Spinal cord (tissue), 10 donors: ENCODE measurements around the gene ELF2. TPM values are rescaled to one million over a fixed set of nuclear protein-coding genes. Genes with fewer than 3 reads are reported as not detected.
A peak's percentile ranks its signal among the peaks of the same experiment; 100 is the strongest.
"Not testable (repeated sequence)": the region's sequence is repeated elsewhere in the genome, so short reads cannot be mapped to it uniquely, and the experiment has no call there.

Source experiments
- DNase-seq, 6 donors: peaks; one replicate each; pipeline versions ENCODE4 v3.0.0 to v3.0.0-alpha.2; 2013 to 2015; ENCODE audit warnings: low spot score in 6 of 6, low read depth in 4 of 6
- H3K27ac ChIP-seq: one replicate; pipeline ENCODE4 v1.5.1; 2013; ENCODE audit warnings: low read depth, low read length, control low read depth
- H3K27me3 ChIP-seq: one replicate; pipeline ENCODE4 v1.6.1; 2013; ENCODE audit warnings: low read length; ENCODE audit not compliant: control insufficient read depth, insufficient read depth
- H3K36me3 ChIP-seq: one replicate; pipeline ENCODE4 v1.6.1; 2013; ENCODE audit warnings: low read length; ENCODE audit not compliant: control insufficient read depth, insufficient read depth
- H3K4me1 ChIP-seq: one replicate; pipeline ENCODE4 v1.6.1; 2013; ENCODE audit warnings: low read length; ENCODE audit not compliant: control insufficient read depth, insufficient read depth
- H3K4me3 ChIP-seq: one replicate; pipeline ENCODE4 v1.5.1; 2013; ENCODE audit warnings: low read depth, low read length, control low read depth
- H3K9me3 ChIP-seq: one replicate; pipeline ENCODE4 v1.6.1; 2013; ENCODE audit warnings: low read length; ENCODE audit not compliant: control insufficient read depth, insufficient read depth
- WGBS: methylation state at CpG from one replicate; pipeline ENCODE4 v1.1.5; 2013; ENCODE audit warnings: missing lambda C conversion rate; ENCODE audit not compliant: insufficient coverage; 5-methylcytosine and 5-hydroxymethylcytosine counted together
- polyA plus RNA-seq, 2 donors: library from polyadenylated mRNA; unstranded; fragments of 120-200 nt; gene quantifications; one replicate each; pipeline ENCODE4 v1.2.1, GENCODE V29; 2013; ENCODE audit not compliant: insufficient read length in 2 of 2
- total RNA-seq, 2 donors: library from RNA; depleted of rRNA in 1 of 2; stranded (reverse); fragments of 120-200 nt in 1 of 2; fragments of >200 nt in 1 of 2; gene quantifications; one replicate each; pipeline versions ENCODE4 v1.2.3 to v1.2.4, GENCODE V29; 2013 to 2014
- donor health status: healthy.

ELF2 gene
- total and polyA plus RNA-seq, 4 donors: 36.2 to 72.8 (median 57.0) TPM

GRCh38 chr4:139129206-139129605 lies 47.8 kb downstream of the ELF2 start:
- Histone ChIP-seq H3K36me3 (peaks cover 2% of the 10 kb centered on the region), H3K27ac (no peak overlapping the region), H3K4me3 (no peak overlapping the region), H3K9me3 (no peaks in the 10 kb centered on the region), H3K4me1 (no peaks in the 10 kb centered on the region), H3K27me3 (no peaks in the 10 kb centered on the region)
- WGBS: 94% methylated on average over 3 of the region's 3 CpGs
- DNase-seq: no peak

GRCh38 chr4:139126898-139127297 lies 50.1 kb downstream of the ELF2 start:
- no peaks in the 10 kb centered on the region for H3K9me3 ChIP-seq
- no peaks in the 10 kb centered on the region for H3K27me3 ChIP-seq
- no peak overlapping the region for H3K27ac ChIP-seq
- no peaks in the 10 kb centered on the region for H3K36me3 ChIP-seq
- no peaks in the 10 kb centered on the region for H3K4me1 ChIP-seq
- DNase-seq: no peak
- no peak overlapping the region for H3K4me3 ChIP-seq
- 89% methylated on average over 3 of the region's 3 CpGs for WGBS

- Histone ChIP-seq H3K27me3 (no peaks in the 10 kb centered on the region), H3K4me1 (no peaks in the 10 kb centered on the region), H3K36me3 (no peaks in the 10 kb centered on the region), H3K4me3 (no peak overlapping the region), H3K9me3 (no peaks in the 10 kb centered on the region), H3K27ac (no peak overlapping the region)
- DNase-seq: no peak
- no CpG with 5 or more reads among the region's 2 CpGs for WGBS
Observed at GRCh38 chr4:139123910-139124309, 53.1 kb downstream of the ELF2 start.

GRCh38 chr4:139118365-139118764 lies 58.7 kb downstream of the ELF2 start:
- Histone ChIP-seq H3K9me3 (no peaks in the 10 kb centered on the region), H3K4me3 (no peak overlapping the region), H3K27me3 (no peaks in the 10 kb centered on the region), H3K36me3 (peaks cover 7% of the 10 kb centered on the region), H3K4me1 (no peaks in the 10 kb centered on the region), H3K27ac (no peak overlapping the region)
- WGBS: 100% methylated on average over 1 of the region's 1 CpG
- DNase-seq: no peak

- Histone ChIP-seq H3K27ac (no peak overlapping the region), H3K4me3 (no peak overlapping the region), H3K36me3 (peaks cover 7% of the 10 kb centered on the region), H3K27me3 (no peaks in the 10 kb centered on the region), H3K9me3 (no peaks in the 10 kb centered on the region), H3K4me1 (no peaks in the 10 kb centered on the region)
- over 99% methylated on average over 31 of the region's 44 CpGs for WGBS
- DNase-seq: no peak
Observed at GRCh38 chr4:139115226-139115625, 61.8 kb downstream of the ELF2 start.

- not testable (repeated sequence) for H3K27ac ChIP-seq, H3K4me3 ChIP-seq, H3K4me1 ChIP-seq, H3K36me3 ChIP-seq, H3K27me3 ChIP-seq, H3K9me3 ChIP-seq, DNase-seq
- 100% methylated on average over 9 of the region's 18 CpGs for WGBS
Observed at GRCh38 chr4:139114795-139115194, 62.2 kb downstream of the ELF2 start.

- Histone ChIP-seq H3K4me3 (no peak overlapping the region), H3K27me3 (no peaks in the 10 kb centered on the region), H3K9me3 (no peaks in the 10 kb centered on the region), H3K36me3 (peaks cover 7% of the 10 kb centered on the region), H3K4me1 (no peaks in the 10 kb centered on the region), H3K27ac (no peak overlapping the region)
- DNase-seq: no peak
- WGBS: no CpG with 5 or more reads among the region's 5 CpGs
Observed at GRCh38 chr4:139112650-139113049, 64.4 kb downstream of the ELF2 start.

- no peak overlapping the region for H3K27ac ChIP-seq
Observed at GRCh38 chr4:139108567-139109128, 68.4 kb downstream of the ELF2 start.

GRCh38 chr4:139099366-139099982 lies 77.5 kb downstream of the ELF2 start:
- H3K4me1 ChIP-seq: no peaks in the 10 kb centered on the region
- H3K36me3 ChIP-seq: no peaks in the 10 kb centered on the region
- WGBS: no CpG with 5 or more reads among the region's 2 CpGs
- H3K4me3 ChIP-seq: no peak overlapping the region
- H3K9me3 ChIP-seq: no peaks in the 10 kb centered on the region
- peak; percentile 66 to 97 (median 84) for DNase-seq
- no peaks in the 10 kb centered on the region for H3K27me3 ChIP-seq
- no peak overlapping the region for H3K27ac ChIP-seq

More at GRCh38 chr4:139108567-139109128, 68.4 kb downstream of the ELF2 start:
- no peaks in the 10 kb centered on the region for H3K9me3 ChIP-seq
- 86% methylated on average over 2 of the region's 6 CpGs for WGBS
- H3K27me3 ChIP-seq: no peaks in the 10 kb centered on the region
- H3K4me3 ChIP-seq: no peak overlapping the region
- no peaks in the 10 kb centered on the region for H3K4me1 ChIP-seq
- no peaks in the 10 kb centered on the region for H3K36me3 ChIP-seq
- no peak for DNase-seq

- Histone ChIP-seq H3K27ac (no peak overlapping the region), H3K27me3 (no peaks in the 10 kb centered on the region), H3K36me3 (no peaks in the 10 kb centered on the region), H3K4me3 (no peak overlapping the region), H3K4me1 (no peaks in the 10 kb centered on the region), H3K9me3 (no peaks in the 10 kb centered on the region)
- no peak for DNase-seq
- 80% methylated on average over 10 of the region's 12 CpGs for WGBS
Observed at GRCh38 chr4:139092271-139092670, 84.7 kb downstream of the ELF2 start.
